GM19328 (cell line): Measurements from ENCODE around the gene KDM3A.

Source experiments
- ATAC-seq: cut with Tn5 transposase; IDR thresholded peaks from one replicate; pipeline ENCODE4 v1.9.1; 2021; ENCODE audit warnings: mild to moderate bottlenecking, moderate library complexity; ENCODE audit not compliant: unreplicated experiment

Gene KDM3A

GRCh38 chr2:86434290-86434689, 6.9 kb upstream of the KDM3A start:
- ATAC-seq: no peak

DNA sequence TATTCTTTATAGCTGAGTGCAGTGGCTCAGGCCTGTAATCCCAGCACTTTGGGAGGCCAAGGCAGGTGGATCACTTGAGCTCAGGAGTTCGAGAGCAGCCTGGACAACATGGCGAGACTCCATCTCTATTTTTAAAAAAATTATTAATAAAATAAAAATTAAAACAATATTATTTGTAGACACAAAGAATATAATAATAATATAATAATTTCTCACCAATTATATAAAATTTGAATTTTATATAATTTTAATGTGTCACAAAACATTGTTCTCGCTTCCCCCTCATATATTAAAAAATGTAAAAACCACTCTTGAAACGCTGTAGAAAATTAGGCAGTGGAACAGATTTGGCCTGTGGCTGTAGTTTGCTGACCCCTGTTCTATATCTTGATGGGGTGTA, 5.6 kb upstream of the KDM3A start:
- ATAC-seq: no peak

DNA sequence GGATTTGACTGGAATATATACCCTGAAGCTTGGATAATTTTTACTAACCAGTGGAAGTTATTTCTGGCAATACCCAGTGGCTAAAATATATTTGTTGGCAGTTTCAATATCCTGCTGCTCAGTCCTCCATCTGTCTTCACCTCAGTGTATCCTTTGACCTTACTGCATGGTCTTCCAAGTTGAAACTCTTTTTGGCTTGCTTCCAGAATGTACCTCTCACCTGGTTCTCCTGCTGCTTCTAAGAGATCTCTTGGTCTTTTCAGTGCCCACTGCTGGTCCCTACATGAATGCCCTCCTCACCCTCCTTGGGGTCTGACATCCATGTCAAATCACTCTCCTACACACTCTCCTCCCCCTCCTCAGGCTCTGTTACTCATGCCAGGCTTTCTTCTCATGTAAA, 4.8 kb upstream of the KDM3A start:
- ATAC-seq: no peak

DNA sequence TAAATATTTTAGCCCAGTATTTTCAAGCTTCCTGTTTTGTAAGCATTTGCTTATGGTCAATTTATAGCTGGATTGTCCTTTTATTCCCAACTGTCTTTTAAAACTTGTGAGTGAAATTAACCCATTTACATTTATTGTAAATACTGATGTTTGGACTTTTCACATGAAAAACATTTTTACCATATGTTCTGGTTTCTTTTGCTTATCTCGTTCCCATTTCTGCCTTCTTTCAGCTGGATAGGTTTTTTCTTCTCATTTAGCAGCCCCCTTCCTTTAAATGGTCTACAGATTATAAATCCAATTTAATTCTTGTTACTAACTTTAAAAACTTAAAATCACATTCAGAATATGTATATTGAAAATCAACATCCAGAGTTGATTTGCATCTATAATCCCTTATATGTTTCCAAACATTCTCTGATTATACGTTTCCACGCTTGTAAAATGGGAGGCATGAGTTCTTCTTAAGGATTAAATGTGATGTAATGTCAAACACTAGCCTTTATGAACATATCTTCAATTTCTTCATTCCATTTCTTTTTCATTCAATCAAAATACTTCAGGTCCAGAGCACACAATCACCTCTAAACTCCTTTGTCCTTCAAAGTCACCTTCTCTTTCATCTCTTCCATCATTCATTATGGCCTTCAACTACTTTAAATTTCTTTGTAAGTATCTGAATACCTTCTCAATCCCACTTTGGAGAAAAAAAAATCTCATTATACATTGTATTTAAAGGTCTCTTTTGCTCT, 1.1 kb upstream of the KDM3A start:
- ATAC-seq: no peak

DNA sequence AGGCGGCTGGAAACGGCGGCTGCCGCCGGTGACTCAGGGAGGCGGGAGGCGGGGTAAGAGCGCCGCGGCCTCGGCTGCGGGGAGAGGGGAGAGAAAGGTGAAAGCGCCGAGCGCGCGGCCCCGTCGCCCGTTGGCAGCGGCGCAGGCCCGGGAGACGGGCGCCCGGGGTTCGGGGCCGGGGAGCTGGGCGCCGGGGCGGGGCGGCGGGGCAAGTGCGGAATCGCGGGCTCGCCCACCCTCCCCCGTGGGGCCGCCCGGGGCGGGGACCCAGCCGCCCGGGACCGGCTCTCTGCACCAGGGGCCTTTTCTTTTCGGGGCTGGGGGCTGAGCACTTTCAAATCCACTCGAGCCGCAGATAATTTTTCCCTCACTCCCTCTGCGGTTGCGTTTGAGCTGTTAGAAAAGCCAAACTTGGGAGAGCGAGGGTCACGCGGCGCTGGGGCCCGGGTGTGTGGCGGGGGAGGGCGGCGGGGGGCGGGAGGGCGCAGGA, 266 bp downstream of the KDM3A start:
- peak; percentile 15 for ATAC-seq

DNA sequence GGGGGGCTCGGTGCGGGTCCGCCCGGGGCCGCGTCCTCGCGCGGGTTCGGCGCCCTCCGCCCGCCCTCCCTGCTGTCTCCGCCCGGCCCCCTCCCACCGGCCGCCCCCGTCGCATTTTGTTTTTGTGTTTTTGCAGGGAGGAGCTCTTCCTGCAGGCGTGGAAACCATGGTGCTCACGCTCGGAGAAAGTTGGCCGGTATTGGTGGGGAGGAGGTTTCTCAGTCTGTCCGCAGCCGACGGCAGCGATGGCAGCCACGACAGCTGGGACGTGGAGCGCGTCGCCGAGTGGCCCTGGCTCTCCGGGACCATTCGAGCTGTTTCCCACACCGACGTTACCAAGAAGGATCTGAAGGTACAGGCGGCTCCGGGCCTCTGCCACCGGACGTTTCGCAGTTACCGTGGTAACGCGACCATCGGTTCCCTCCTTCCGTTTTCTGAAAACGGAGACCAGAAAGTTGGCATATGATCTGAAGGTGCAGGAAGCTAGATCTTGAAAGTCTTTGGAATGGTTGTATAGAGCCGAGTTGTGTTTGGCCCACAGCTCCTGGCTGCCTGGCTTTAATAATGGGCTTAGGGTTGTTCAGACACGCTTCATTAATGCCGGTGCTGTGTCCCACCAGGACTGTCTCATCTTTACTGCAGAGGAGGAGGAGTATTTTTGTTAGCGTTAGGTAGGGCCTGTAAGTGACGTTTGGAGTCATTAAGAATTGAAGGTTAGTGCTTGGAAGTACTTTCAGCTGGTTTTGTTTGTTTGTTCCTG, 891 bp downstream of the KDM3A start:
- peak; percentile 13 for ATAC-seq

GRCh38 chr2:86442642-86443005, 1.5 kb downstream of the KDM3A start:
- ATAC-seq: peak; percentile 60

GRCh38 chr2:86443631-86444350, 2.6 kb downstream of the KDM3A start:
- no peak for ATAC-seq

GRCh38 chr2:86445436-86445835, 4.3 kb downstream of the KDM3A start:
- no peak for ATAC-seq

GRCh38 chr2:86446060-86446459, 4.9 kb downstream of the KDM3A start:
- no peak for ATAC-seq

DNA sequence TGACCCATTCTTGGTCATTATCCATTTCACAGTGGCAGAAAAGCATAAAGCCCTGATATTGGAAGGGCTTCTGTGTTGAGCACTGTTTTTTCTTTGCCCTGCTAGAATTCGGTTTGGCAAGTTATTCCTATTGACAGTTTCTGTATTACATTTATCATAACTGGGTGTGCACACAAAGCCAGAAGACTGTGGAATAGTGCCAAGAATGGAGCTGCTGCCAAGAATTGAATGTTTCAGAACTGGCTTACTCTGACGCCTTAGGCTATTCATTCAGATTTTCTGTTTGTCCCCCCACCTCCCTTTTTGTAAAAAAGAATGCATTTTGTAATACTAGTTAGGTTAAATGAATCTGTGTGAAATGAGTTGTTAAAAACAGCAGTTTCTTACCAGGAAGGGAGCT, 12.7 kb downstream of the KDM3A start:
- no peak for ATAC-seq

DNA sequence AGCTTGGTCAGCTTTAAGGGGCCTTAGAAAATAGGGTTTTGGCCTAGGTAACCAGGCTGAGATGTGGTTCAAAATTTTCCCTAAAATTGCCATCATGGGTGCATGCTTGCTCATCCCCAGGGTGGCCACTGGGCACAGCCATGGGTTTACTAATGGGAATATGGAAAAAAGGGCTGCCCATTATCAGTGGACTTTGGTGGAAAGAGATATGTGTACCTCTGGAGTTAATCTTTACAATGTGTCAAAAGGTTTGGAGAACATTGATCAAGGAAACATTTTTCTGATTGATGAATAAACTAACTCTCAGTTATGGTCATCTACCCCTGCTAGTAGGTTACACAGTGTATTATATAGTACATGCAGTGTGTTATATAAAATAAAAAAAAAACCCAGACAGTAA, 13.1 kb downstream of the KDM3A start:
- no peak for ATAC-seq

DNA sequence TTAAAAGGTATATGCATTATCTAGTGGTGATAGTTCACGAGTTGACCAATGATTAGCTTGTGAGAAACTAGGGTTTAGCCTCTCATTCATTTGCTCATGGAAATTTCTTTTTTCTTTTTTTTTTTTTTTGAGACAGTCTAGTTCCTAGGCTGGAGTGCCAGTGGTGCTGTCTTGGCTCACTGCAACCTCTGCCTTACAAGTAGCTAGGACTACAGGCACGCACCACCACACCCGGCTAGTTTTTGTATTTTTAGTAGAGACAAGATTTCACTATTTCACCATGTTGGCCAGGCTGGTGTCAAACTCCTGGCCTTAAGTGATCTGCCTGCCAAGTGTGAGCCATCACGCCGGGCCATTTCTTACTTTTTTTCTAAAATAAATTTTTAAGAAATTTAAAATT, 14.0 kb downstream of the KDM3A start:
- ATAC-seq: no peak

- ATAC-seq: no peak
Observed at GRCh38 chr2:86461042-86461743, 20.0 kb downstream of the KDM3A start.

DNA sequence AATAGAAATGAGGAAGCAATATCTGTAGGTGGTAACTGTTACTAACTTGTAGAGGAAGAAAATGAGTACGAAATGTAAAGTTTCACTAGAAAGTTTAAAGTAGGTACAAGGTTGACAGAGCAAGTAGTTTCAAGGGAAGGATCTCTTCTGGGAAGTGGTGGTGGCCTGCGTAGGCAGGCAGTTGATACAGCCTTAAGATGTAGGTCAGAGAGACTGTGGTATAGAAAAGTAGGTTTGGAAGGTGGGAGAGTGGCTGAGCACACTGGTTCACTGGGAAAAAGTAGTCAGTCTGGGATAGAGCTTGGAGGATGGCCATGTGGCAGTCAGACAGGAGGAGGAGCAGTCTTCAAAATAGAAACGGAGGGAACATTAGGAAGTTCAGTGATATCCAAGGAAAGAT, 23.5 kb downstream of the KDM3A start:
- no peak for ATAC-seq

DNA sequence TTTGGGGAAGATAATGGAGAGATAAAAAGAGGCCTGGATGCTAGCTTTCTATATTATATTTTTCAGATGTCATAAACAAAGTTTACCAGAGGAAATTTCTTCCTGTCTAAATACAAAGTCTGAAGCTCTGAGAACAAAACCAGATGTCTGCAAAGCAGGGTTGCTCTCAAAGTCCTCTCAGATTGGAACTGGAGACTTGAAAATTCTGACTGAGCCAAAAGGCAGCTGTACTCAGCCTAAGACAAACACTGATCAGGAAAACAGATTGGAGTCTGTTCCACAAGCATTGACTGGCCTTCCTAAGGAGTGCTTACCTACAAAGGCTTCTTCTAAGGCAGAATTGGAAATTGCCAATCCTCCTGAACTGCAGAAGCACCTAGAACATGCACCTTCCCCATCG, 25.1 kb downstream of the KDM3A start:
- no peak for ATAC-seq

GRCh38 chr2:86468162-86469033, 27.2 kb downstream of the KDM3A start:
- ATAC-seq: no peak

- ATAC-seq: no peak
Observed at GRCh38 chr2:86470890-86471289, 29.7 kb downstream of the KDM3A start.

- no peak for ATAC-seq
Observed at GRCh38 chr2:86471637-86472036, 30.5 kb downstream of the KDM3A start.

DNA sequence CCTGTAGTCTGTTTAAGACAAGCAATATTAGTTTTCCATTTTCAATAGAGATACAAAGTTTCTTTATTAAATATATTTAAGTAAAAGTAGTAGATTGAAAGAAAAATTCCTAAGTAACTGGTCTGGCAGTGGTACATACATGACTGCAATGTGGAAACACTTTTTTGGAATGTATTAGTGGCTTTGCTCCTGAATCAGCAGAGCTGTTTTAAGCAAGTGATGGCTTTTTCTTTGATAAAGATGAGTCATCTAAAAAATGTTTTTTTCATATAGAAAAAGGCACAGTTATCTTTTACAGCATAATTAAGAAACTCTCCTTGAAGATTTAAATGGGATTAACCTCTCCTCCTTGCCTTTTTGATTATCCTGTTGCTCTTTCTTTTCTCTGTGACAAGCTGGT, 34.9 kb downstream of the KDM3A start:
- no peak for ATAC-seq
